ENCODE measurements around the gene UCHL3.

DNA sequence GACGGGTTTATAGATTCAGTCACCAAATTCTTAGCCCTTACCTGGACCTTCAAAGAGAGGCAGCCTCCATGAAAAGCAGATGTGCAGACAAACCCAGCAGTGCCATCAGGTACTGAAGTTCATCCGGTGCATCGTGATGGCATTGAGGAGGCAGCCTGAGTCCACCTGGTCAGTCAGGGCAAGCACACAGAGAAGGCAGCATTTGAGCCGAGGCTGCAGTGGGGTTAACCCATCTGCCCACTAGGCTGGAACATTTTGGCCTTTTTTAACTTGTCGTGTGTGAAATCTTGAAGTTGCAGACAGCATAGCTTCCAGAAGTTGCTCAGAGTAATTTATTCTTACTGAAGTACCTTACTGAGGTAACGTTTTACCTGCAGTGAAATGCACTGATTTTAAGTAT is 91.4 kb downstream of the UCHL3 start:
- TF ChIP-seq POLR2A (IDR thresholded peaks at IDR 0.05) (no peak), EP300 (IDR thresholded peaks at IDR 0.05) (no peak), POLR2AphosphoS5 (IDR thresholded peaks at IDR 0.05) (no peak)
- TF ChIP-seq, protein P1, sequence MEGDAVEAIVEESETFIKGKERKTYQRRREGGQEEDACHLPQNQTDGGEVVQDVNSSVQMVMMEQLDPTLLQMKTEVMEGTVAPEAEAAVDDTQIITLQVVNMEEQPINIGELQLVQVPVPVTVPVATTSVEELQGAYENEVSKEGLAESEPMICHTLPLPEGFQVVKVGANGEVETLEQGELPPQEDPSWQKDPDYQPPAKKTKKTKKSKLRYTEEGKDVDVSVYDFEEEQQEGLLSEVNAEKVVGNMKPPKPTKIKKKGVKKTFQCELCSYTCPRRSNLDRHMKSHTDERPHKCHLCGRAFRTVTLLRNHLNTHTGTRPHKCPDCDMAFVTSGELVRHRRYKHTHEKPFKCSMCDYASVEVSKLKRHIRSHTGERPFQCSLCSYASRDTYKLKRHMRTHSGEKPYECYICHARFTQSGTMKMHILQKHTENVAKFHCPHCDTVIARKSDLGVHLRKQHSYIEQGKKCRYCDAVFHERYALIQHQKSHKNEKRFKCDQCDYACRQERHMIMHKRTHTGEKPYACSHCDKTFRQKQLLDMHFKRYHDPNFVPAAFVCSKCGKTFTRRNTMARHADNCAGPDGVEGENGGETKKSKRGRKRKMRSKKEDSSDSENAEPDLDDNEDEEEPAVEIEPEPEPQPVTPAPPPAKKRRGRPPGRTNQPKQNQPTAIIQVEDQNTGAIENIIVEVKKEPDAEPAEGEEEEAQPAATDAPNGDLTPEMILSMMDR (IDR thresholded peaks at IDR 0.05), result no peak

All from suprapubic skin (tissue), 4 donors.